Osteoblast (primary cell): ENCODE results near the gene CAMTA1. TPM values are rescaled to one million over a fixed set of nuclear protein-coding genes. Genes with fewer than 3 reads are reported as not detected.

Source experiments
- DNase-seq: peaks from one replicate; pipeline ENCODE4 v3.0.0; 2011; ENCODE audit warnings: low spot score, mixed read lengths; ENCODE audit not compliant: insufficient read length; ENCODE audit errors: missing footprints
- H2AFZ ChIP-seq: 2 replicates; pipeline ENCODE4 v1.6.0; 2011; ENCODE audit warnings: mild to moderate bottlenecking, low read length
- H3K27ac ChIP-seq: 2 replicates; pipeline ENCODE4 v1.5.1; 2011; ENCODE audit warnings: mild to moderate bottlenecking, low read depth, low read length, moderate library complexity
- H3K27me3 ChIP-seq: 2 replicates; pipeline ENCODE4 v1.6.0; 2012; ENCODE audit warnings: mild to moderate bottlenecking, control low read depth, inconsistent platforms, low read length, moderate library complexity; ENCODE audit not compliant: insufficient read depth
- H3K36me3 ChIP-seq: 2 replicates; pipeline ENCODE4 v1.5.1; 2011; ENCODE audit warnings: mild to moderate bottlenecking, low read length, control low read depth, moderate library complexity; ENCODE audit not compliant: insufficient read depth
- H3K4me1 ChIP-seq: 2 replicates; pipeline ENCODE4 v1.5.1; 2011; ENCODE audit warnings: mild to moderate bottlenecking, low read length, control low read depth, moderate library complexity; ENCODE audit not compliant: insufficient read depth
- H3K4me2 ChIP-seq: 2 replicates; pipeline ENCODE4 v1.6.0; 2011; ENCODE audit warnings: mild to moderate bottlenecking, low read length; ENCODE audit not compliant: insufficient read depth
- H3K4me3 ChIP-seq: fragments of 200-600 bp; sonication (generic); 3 replicates; pipeline ENCODE4 v1.5.1; 2012; ENCODE audit warnings: mild to moderate bottlenecking, low read length, inconsistent platforms; ENCODE audit not compliant: insufficient read depth
- H3K79me2 ChIP-seq: 2 replicates; pipeline ENCODE4 v1.6.0; 2012; ENCODE audit warnings: mild to moderate bottlenecking, low read length, control low read depth, inconsistent platforms; ENCODE audit not compliant: insufficient read depth
- H3K9me3 ChIP-seq: 2 replicates; pipeline ENCODE4 v1.5.1; 2011; ENCODE audit warnings: low read depth, low read length, control low read depth
- H4K20me1 ChIP-seq: 2 replicates; pipeline ENCODE4 v1.6.0; 2012; ENCODE audit warnings: mild to moderate bottlenecking, low read length, control low read depth; ENCODE audit not compliant: insufficient read depth
- CTCF ChIP-seq: IDR thresholded peaks from 2 replicates; pipeline ENCODE4 v1.5.1; 2011; ENCODE audit warnings: mild to moderate bottlenecking, low read depth, low read length, moderate library complexity; ENCODE audit errors: extremely low read depth
- total RNA-seq: library from RNA; depleted of rRNA; stranded (reverse); fragments of >200 nt; gene quantifications from 2 replicates; pipeline ENCODE4 v1.2.3, GENCODE V29; 2012

The CAMTA1 gene
- total RNA-seq, 1 donor = 47.4 TPM

GRCh38 chr1:7454052-7454815 is 669.0 kb downstream of the CAMTA1 start:
- H3K27me3 ChIP-seq = no peaks in the 10 kb centered on the region
- no peaks in the 10 kb centered on the region for H3K9me3 ChIP-seq
- H4K20me1 ChIP-seq = no peaks in the 10 kb centered on the region
- H3K4me3 ChIP-seq = no peak overlapping the region
- peak; percentile 60 for TF ChIP-seq CTCF
- H2AFZ ChIP-seq = no peak overlapping the region
- no peak overlapping the region for H3K4me2 ChIP-seq
- no peaks in the 10 kb centered on the region for H3K36me3 ChIP-seq
- peak; percentile 94 for DNase-seq
- H3K27ac ChIP-seq = no peak overlapping the region
- H3K4me1 ChIP-seq = peaks cover 11% of the 10 kb centered on the region
- H3K79me2 ChIP-seq = no peaks in the 10 kb centered on the region

GRCh38 chr1:7454895-7455784 is 669.9 kb downstream of the CAMTA1 start:
- Histone ChIP-seq H3K36me3 (no peaks in the 10 kb centered on the region), H3K27ac (no peak overlapping the region), H2AFZ (no peak overlapping the region), H3K27me3 (no peaks in the 10 kb centered on the region), H3K4me2 (peak overlapping the region; percentile 41), H3K9me3 (no peaks in the 10 kb centered on the region), H3K4me1 (peaks cover 11% of the 10 kb centered on the region), H3K4me3 (no peak overlapping the region), H3K79me2 (no peaks in the 10 kb centered on the region), H4K20me1 (no peaks in the 10 kb centered on the region)
- TF ChIP-seq CTCF = no peak
- no peak for DNase-seq

- H3K27me3 ChIP-seq = no peaks in the 10 kb centered on the region
- no peaks in the 10 kb centered on the region for H3K9me3 ChIP-seq
- no peak for TF ChIP-seq CTCF
Observed at GRCh38 chr1:7455796-7456721, 670.8 kb downstream of the CAMTA1 start.

More at GRCh38 chr1:7455796-7456721, 670.8 kb downstream of the CAMTA1 start:
- no peak overlapping the region for H3K4me2 ChIP-seq
- peaks cover 11% of the 10 kb centered on the region for H3K4me1 ChIP-seq
- H3K4me3 ChIP-seq = no peak overlapping the region
- no peaks in the 10 kb centered on the region for H4K20me1 ChIP-seq
- H2AFZ ChIP-seq = no peak overlapping the region
- no peaks in the 10 kb centered on the region for H3K79me2 ChIP-seq
- no peaks in the 10 kb centered on the region for H3K36me3 ChIP-seq
- H3K27ac ChIP-seq = no peak overlapping the region
- DNase-seq = no peak
